Heart right ventricle (tissue), 16 donors: ENCODE results near the gene GABRB1. TPM values are rescaled to one million over a fixed set of nuclear protein-coding genes. Genes with fewer than 3 reads are reported as not detected.
A peak's percentile ranks its signal among the peaks of the same experiment; 100 is the strongest.

ENCODE experiments used
- ATAC-seq, 8 donors: fragments of 200-7000 bp; cut with Tn5 transposase; one replicate each; pipeline ENCODE4 v1.9.1; 2020; ENCODE audit warnings: mild to moderate bottlenecking in 8 of 8, moderate library complexity in 8 of 8, moderate number of reproducible peaks in 1 of 8
- DNase-seq, 2 donors: peaks; one replicate each; pipeline ENCODE4 v3.0.0-alpha.2; 2020
- H3K27ac ChIP-seq, 10 donors: fragments of 200-600 bp; sonication (generic) in 2 of 10; one replicate each; pipeline versions ENCODE4 v1.5.0 to v1.8.0; 2020 to 2022; ENCODE audit warnings: mild to moderate bottlenecking in 3 of 10
- H3K27me3 ChIP-seq, 7 donors: fragments of 200-600 bp; one replicate each; pipeline ENCODE4 v1.8.0; 2021 to 2022; ENCODE audit warnings: mild to moderate bottlenecking in 2 of 7
- H3K36me3 ChIP-seq, 9 donors: fragments of 200-600 bp; sonication (generic) in 1 of 9; one replicate each; pipeline versions ENCODE4 v1.5.0 to v1.8.0; 2020 to 2022; ENCODE audit warnings: mild to moderate bottlenecking in 2 of 9
- H3K4me1 ChIP-seq, 9 donors: fragments of 200-600 bp; sonication (generic) in 1 of 9; one replicate each; pipeline versions ENCODE4 v1.5.0 to v1.8.0; 2020 to 2022; ENCODE audit warnings: mild to moderate bottlenecking in 4 of 9
- H3K4me3 ChIP-seq, 10 donors: fragments of 200-600 bp; sonication (generic) in 2 of 10; one replicate each; pipeline versions ENCODE4 v1.5.0 to v1.8.0; 2020 to 2022; ENCODE audit warnings: mild to moderate bottlenecking in 7 of 10, moderate library complexity in 2 of 10
- H3K9me3 ChIP-seq, 11 donors: fragments of 200-600 bp in 10 of 11; sonication (generic) in 2 of 11; one replicate each; pipeline versions ENCODE4 v1.5.0 to v1.8.0; 2013 to 2022; ENCODE audit warnings: mild to moderate bottlenecking in 2 of 11, control low read depth in 1 of 11, moderate library complexity in 1 of 11
- WGBS, 2 donors: extraction: QIAGEN DNeasy Blood & Tissue Kit; methylation state at CpG; one replicate each; pipeline ENCODE4 v1.1.7; 2013; ENCODE audit warnings: inconsistent platforms in 1 of 2; 5-methylcytosine and 5-hydroxymethylcytosine counted together
- intact Hi-C, 10 donors: fragments of 100-400 bp; cut with DNase I; formaldehyde crosslinking; loops; one replicate each; pipeline versions ENCODE4 v1.11.1 to v1.14.2; 2022
- polyA plus RNA-seq, 2 donors: library from polyadenylated mRNA; stranded (reverse); fragments of 200-250 nt; gene quantifications; one replicate each; pipeline ENCODE4 v1.2.3, GENCODE V29; 2013
- total RNA-seq, 10 donors: library from RNA; stranded (reverse); fragmentation: NEBNext Ultra II Directional in 3 of 10; extraction: Animal tissue kit (Norgen Biotek cat#: 25700) in 3 of 10; gene quantifications; one replicate each; pipeline versions ENCODE4 v1.2.1 to v1.2.4, GENCODE V29; 2021 to 2023
- TF ChIP-seq, protein P1 (sequence below), 9 donors: fragments of 200-600 bp; sonication (generic) in 2 of 9; IDR thresholded peaks; one replicate each; pipeline versions ENCODE4 v1.5.0 to v1.8.0; 2021 to 2022; ENCODE audit warnings: antibody characterized with exemption in 9 of 9, mild to moderate bottlenecking in 5 of 9, moderate library complexity in 1 of 9
- donor health status: Arrhythmogenic right ventricular cardiomyopathy.
- donor health status: ischemic (EF 13 %, LVEDD 7.1; RV severe dilation, severe dysfunction).
- donor health status: healthy with polysubstance abuse.
- donor health status: DM: no; HTN: yes; CAD: no.
- donor health status: DM: no; HTN: no; CAD: no.
- donor health status: ischemic (EF 25% LVEDD 6.9; RV normal size, moderate dysfunction).
- donor health status: ischemic (EF 25% LVEDD 5.7; RV mildly dilated, moderate dysfunction).
- donor health status: healthy.
- donor health status: DM: yes; HTN: yes; CAD: no.
- donor health status: Ischemic cardiomyopathy.
- donor health status: ischemic (EF 35%, LVEDD 5.7; RV mildly dilated, moderate dysfunction).
- donor health status: nonischemic (EF 11% LVEDD 7.7; RV severe dilation, severe dysfunction).
- donor health status: DM: yes; HTN: yes; CAD: no.
- donor health status: PGD.
- donor health status: ischemic (EF 29% LVEDD 5.4; RV normal size, mild dysfunction).
- donor health status: nonischemic (EF 23%, LVEDD 6.1; RV moderate dilation, normal function).

The GABRB1 gene
- total and polyA plus RNA-seq, 12 donors: 0.51 to 9.9 (median 6.2) TPM

DNA sequence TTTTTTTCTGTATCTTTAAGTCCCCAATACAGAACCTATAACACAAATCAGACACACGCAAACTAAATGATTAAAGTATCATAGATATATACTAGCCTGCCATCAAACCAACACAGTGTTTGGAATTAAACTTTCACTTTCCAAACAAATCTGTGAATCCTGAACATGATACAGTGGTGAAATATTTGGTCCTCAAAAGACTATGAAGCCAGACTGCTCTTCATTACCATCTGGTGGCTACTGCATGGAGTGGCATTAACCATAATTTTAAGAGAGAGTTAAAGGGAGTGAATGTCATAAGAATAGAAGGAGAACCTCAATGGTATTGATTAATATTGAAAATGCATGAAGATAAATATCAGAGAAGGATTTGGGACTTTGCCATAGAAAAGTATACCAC is 28.8 kb upstream of the GABRB1 start:
- H3K4me3 ChIP-seq: no peak overlapping the region
- intact Hi-C loops: loop anchor here in 4 of 10 donors (5.0 to 10.0 kb wide), 3 partner anchors 68 to 158 kb away; no protein-coding TSS in a partner anchor
- DNase-seq: no peak
- TF ChIP-seq, protein P1, sequence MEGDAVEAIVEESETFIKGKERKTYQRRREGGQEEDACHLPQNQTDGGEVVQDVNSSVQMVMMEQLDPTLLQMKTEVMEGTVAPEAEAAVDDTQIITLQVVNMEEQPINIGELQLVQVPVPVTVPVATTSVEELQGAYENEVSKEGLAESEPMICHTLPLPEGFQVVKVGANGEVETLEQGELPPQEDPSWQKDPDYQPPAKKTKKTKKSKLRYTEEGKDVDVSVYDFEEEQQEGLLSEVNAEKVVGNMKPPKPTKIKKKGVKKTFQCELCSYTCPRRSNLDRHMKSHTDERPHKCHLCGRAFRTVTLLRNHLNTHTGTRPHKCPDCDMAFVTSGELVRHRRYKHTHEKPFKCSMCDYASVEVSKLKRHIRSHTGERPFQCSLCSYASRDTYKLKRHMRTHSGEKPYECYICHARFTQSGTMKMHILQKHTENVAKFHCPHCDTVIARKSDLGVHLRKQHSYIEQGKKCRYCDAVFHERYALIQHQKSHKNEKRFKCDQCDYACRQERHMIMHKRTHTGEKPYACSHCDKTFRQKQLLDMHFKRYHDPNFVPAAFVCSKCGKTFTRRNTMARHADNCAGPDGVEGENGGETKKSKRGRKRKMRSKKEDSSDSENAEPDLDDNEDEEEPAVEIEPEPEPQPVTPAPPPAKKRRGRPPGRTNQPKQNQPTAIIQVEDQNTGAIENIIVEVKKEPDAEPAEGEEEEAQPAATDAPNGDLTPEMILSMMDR (IDR thresholded peaks at IDR 0.05): peak in 8 of 9 donors; percentile 5 to 59 (median 44)
- ATAC-seq: peak in 3 of 8 donors; percentile 55 to 65 (median 58)
- H3K27ac ChIP-seq: no peak overlapping the region
- H3K4me1 ChIP-seq: peaks cover 0 to 9% (median 0%) of the 10 kb centered on the region in 9 donors
- H3K9me3 ChIP-seq: no peaks in the 10 kb centered on the region
- H3K36me3 ChIP-seq: no peaks in the 10 kb centered on the region
- H3K27me3 ChIP-seq: no peaks in the 10 kb centered on the region
- 66 to 70% methylated on average over 1 of the region's 1 CpG for WGBS, 2 donors

DNA sequence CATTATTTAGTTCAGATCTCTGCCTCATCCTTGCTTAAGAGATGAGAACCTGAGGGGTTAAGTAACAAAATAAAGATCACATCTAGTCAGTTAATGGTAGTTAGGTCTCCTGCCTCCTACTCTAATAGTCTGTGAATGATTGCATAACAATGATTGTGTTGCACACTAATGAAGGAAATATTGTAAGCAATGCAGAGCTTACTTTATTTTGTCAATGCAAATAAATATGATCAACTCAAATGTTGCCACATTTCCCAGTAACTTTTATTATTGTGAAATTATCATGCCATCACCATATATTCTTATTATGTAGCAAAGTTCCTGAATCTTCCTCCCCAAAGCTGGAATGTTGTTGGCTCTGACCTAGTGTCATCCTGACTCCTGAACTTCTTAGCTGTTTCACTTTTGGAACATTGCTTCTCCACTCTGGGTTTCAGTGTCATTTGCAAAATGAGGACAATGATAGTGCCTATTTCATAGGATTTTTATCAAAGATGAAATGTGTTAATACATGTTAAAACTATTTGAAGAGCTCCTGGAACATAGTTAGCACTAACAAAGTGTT is 20.9 kb upstream of the GABRB1 start:
- intact Hi-C loops: no loop called here
- TF ChIP-seq, protein P1 (IDR thresholded peaks at IDR 0.05): no peak
- Histone ChIP-seq H3K4me3 (peak overlapping the region in 1 of 10 donors; percentile 12), H3K27me3 (no peaks in the 10 kb centered on the region), H3K4me1 (peaks cover 0 to 15% (median 5%) of the 10 kb centered on the region in 9 donors), H3K27ac (peak overlapping the region in 5 of 10 donors; percentile 4 to 63 (median 49)), H3K9me3 (peaks cover 0 to 7% (median 0%) of the 10 kb centered on the region in 11 donors), H3K36me3 (no peaks in the 10 kb centered on the region)
- ATAC-seq (peak in 1 of 8 donors; percentile 9), DNase-seq (no peak)

DNA sequence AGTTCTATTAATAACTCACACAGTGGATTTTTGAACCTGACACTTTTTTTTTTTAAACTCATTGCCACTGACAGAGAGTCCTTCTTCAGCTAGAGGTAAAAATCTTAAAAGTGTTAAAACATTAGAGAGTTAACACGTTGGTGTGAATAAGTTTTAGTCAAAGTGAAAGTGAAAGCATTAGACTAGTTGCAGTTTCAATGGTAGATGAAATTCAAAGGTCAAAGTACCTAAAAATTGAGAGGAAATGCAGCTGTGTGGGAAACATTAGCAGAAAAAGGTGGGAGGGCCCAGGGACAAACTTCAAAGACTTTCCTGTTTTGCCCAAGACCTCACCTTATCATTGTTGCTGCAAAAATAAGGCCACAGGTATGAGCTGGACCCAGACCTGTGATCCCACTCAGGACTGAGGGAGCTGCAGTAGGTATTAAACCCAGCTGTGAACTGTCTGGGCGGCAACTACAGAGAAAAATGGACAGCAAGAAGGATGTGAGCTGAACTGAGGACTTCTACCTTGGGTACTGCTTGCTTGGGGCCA is 20.4 kb upstream of the GABRB1 start:
- TF ChIP-seq, protein P1 (IDR thresholded peaks at IDR 0.05): no peak
- peak overlapping the region in 2 of 10 donors; percentile 12 to 21 for H3K4me3 ChIP-seq
- 41 to 50% methylated on average over 2 of the region's 2 CpGs for WGBS, 2 donors
- DNase-seq (no peak), ATAC-seq (peak in 1 of 8 donors; percentile 44)
- H3K27ac ChIP-seq: peak overlapping the region in 5 of 10 donors; percentile 4 to 63 (median 49)
- peaks cover 0 to 15% (median 5%) of the 10 kb centered on the region in 9 donors for H3K4me1 ChIP-seq
- H3K27me3 ChIP-seq: no peaks in the 10 kb centered on the region
- intact Hi-C loops: no loop called here
- no peaks in the 10 kb centered on the region for H3K36me3 ChIP-seq
- H3K9me3 ChIP-seq: peaks cover 0 to 7% (median 0%) of the 10 kb centered on the region in 11 donors

DNA sequence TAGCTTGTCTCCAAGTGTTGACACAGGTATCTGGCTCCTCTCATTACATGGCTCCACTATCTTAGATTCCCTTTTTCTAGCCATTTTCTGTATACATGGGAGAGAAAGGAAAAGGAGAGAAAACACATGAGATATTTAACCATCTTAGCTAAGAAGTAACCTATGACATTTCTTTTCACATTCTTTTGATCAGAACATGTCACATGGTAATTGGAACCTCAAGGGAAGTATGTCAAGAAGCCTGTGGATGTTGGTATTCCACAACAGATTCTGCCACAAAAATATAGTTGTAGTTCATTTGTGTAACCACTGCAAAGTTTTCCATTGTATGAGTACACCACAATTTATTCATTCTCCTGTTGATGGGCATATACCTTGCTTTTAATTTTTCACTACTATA is 18.7 kb upstream of the GABRB1 start:
- TF ChIP-seq, protein P1 (IDR thresholded peaks at IDR 0.05): no peak
- H3K27me3 ChIP-seq: no peaks in the 10 kb centered on the region

More for the DNA sequence above, 18.7 kb upstream of the GABRB1 start:
- Histone ChIP-seq H3K27ac (no peak overlapping the region), H3K9me3 (peaks cover 0 to 7% (median 0%) of the 10 kb centered on the region in 11 donors), H3K36me3 (no peaks in the 10 kb centered on the region), H3K4me3 (no peak overlapping the region), H3K4me1 (peaks cover 0 to 15% (median 5%) of the 10 kb centered on the region in 9 donors)
- no peak for ATAC-seq
- intact Hi-C loops: no loop called here
- DNase-seq: no peak
